Measurements from ENCODE around the gene TIMM22.
A peak's percentile ranks its signal among the peaks of the same experiment; 100 is the strongest.

The TIMM22 gene

DNA sequence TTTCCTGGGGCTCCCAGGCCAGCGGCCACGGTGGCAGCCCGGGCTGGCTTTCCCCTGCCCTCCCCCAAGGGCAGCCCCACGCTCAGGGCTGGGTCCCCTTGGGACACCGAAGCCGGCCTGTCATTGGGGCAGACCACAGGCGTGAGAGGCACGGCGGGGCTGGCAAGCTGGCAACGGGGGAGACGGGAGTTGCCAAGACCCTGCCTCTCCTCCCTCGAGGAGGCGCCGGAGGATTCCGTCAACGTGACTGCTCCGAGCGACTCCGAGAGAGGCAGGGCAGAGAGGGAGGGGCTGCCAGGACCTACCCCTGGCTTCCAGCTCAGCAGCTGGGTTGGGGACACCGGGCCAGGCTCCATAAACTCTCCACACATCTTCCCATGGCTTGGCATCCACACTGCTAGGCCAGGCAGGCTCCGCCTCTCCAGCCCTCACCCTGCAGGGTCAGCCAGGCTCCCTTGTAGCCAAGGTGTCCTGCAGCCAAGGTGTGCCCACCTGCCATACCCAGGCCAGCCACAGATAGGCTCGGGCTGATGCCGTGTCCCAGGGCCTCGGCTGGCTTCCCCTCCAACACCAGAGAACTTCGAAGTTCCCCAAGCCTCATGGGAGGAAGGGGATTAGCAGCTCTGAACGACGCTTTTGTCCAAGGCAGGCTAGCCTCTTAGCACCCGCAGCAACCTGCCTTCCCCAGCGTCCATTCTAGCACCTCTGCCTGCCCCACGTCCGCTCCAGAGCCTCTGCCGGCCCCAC is 25.5 kb downstream of the TIMM22 start:
- no peak for DNase-seq

DNA sequence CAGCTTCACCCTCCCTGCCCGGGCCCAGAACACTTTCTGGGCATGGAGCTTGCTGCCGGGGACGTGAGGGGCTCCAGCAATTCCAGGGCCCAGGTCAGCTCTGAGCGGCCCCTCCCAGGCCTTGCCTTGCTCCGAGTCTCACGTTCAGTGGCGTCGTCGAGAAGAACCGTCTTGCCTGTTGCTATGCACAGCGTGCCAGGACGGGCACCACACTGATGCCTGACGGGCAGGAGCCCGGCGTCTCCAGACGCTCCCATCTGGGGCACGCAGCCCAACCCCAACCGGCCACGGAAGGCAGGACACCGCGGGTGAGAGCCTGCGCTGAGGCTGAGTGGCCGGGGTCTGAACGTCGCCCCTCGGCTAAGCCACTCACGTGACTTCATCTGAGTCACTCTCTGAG is 27.1 kb downstream of the TIMM22 start:
- no peak for DNase-seq

DNA sequence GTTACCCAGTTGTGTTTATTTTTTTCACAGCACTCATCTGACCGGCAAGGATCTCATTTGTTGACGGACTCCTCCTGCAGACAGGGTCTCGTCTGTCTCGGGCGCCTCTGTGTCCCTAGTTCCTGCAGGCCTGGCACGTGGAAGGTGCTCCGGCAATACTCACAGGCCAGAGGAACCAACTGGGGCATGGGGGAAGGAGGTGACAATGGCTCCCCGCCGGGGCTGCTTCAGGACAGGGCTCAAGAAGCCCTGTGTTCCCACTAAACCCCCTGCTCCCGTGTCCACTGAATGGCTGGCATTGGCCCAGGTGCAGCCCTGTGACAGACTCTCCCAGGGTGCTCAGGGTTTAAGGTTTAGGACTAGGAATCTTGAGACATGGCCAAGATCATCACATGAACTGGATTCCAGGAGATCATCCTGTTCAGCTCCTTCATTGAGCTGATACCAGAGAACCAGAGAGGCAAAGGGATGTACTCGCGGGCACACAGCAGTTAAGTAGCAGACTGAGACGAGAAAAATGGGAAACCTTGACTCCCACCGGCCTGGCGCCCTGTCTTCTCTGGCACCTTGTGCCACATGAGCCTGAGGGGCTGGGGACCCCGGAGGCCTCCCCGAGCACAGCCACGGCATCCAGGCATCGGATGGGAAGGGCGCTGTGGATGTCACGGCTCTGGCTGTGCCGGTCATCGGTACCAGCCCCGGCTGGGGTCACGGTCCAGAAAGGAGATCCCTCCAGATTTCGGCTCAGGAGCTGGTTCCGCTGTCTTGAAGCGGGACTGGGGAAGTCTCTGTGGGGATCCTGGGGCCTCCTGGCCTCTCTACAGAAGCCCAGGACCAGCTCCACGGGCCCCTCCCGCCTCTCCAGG is 29.0 kb downstream of the TIMM22 start:
- no peak for DNase-seq

DNA sequence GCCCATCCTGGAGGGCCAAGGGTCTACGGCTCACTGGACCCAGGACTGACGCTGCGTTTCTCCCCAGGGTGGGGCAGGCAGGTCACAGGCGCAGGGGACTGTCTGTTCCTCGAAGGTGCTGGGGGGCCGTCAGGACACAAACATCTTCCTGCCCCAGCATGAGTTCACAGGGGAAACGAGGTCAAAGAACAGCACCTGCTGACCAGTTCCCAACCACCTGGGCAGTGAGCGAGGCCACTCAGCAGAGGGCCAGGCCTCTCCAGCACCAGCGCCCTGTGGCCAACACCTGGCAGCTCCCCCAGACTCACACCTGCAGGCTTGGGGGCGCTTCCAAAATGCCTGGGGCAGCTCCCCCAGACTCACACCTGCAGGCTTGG is 29.7 kb downstream of the TIMM22 start:
- no peak for DNase-seq

DNA sequence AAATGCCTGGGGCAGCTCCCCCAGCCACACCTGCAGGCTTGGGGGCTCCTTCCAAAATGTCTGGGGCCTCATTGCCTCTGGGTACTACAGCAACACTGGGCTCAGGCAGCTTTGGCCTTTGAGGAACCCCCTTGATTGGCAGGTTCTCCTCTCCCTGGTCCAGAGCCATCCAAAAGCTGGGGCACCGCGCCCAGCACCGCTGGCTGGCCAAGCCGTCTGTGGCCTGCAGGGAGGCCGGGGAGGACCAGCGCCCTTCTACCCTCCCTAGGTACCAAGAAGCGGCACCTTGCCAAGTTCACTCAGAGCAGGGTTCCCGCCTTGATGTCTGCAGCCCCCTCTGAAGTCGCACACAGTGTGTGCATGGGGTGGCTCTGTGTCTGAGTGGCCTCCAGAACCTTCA is 30.1 kb downstream of the TIMM22 start:
- DNase-seq, result no peak

DNA sequence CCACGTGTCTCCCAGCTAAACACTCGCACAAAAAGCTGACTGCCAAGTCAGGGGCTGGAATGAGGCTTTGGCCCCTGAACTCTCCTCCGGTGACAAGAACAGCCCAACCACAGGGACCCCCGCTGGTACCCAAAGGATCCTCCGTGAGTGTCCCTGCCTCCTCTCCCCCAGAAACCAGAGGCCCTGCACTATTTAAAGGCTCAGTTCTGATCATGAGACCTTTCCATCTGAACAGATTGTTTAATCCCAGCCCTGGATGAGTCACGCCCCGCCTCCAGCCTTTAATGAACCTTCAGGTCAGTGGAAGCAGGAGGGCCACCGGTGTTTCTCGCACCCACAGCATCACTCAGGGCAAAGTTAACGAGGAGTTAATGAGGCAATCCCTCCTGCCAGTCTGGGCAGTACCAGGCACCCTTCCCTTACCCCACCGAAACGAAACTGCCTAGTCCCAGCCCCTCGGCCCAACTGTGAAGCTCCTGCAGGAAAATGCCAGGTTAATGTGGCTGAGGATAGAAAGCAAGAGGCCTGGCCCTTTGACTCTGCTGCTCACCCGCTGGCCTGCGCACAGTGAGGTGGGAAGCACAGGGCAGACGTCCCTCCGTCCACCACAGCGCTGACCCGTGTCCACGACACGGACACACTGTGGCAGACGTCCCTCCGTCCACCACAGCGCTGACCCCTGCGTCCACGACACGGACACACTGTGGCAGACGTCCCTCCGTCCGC is 32.4 kb downstream of the TIMM22 start:
- DNase-seq, result peak; percentile 10 to 55

DNA sequence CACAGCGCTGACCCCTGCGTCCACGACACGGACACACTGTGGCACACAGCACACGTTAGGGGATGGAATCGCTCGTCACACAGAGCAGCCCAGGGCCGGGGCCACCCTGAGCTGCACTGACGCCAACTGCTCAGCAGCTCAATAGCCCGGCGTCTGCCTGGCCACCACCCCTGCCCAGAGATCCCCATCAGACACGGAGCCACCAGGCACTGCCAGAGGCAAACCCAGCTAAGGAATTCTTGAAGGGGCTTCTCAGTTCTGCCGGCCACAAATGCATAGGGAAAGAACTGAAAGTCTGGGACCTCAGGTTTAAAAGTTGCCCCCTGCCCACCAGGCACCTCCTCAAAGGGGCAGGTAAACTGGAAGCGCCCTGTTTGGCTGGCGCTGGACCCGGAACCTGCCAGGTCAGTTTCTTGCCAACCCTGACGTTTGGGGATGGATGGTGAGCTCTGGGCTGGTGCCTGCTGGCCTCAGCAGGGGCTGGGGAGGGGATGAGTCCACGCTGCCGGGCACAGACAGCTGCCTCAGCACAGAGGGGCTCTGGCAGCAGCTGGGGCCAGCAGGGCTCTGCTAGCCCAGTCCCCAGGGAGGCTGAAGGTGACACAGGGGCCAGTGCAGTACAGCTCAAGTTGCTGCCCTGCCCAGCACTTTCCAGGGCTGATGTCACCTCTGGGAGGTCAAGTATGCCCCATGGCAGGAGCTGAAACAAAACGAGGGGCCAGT is 33.2 kb downstream of the TIMM22 start:
- no peak for DNase-seq

DNA sequence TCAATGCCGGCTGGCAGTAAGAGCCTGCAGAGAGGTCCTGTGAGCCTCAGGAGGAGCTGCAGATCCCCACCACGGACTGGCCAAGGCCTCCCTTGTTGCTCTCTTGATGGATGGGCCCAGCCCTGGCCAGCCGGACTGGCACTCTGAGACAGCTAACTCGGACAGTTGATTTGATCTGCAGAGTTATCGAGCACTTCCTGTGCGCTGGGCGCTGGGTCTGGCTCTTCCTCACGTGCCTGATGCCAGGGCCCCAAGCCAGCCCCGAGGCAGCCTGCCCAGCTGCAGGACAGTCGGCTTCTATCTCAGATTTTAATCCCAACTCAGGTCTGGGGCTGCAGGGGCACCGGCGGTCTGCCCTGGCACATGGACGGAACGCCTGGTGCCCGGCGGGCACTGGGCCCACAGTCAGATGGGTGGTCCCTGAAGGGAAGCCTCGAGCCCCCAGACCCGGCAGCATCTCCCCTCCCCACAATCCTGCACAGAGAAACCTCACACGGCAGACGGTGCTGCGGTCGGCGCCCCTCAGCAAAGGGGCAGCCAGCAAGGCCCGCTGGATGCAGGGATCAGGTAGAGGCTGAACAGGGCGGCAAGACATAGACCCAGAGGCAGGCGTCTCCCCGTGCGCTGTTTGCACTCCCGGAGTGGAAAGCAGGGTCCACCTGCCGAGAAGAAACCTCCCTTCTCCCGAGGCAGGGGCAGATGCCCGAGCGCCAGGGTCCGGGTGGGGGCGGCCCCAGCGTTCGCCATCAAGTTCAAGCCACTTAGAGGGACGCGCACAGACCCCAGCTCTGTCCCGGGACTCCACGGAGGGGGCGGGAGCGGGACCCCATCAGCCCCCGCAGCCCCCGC is 34.0 kb downstream of the TIMM22 start:
- no peak for DNase-seq

DNA sequence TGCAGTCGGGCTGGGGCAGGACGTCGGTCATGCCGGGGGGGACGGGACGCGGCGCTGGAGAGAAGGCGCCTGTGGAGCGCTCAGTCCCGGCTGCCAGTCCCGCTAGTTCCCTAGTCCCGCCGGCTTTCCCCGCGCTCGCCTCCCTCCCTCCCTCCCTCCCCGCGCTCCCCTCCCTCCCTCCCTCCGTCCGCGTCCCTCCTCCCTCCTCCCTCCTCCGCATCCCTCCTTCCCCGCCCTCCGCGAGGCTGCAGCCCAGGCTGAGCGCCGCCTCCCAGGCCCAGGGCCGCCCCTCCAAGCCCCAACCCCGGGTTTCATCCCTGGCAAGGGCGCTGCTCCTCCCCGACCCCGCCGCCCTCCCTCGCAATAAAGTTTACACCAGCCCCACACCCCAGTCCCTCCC is 34.8 kb downstream of the TIMM22 start:
- DNase-seq, result no peak

DNA sequence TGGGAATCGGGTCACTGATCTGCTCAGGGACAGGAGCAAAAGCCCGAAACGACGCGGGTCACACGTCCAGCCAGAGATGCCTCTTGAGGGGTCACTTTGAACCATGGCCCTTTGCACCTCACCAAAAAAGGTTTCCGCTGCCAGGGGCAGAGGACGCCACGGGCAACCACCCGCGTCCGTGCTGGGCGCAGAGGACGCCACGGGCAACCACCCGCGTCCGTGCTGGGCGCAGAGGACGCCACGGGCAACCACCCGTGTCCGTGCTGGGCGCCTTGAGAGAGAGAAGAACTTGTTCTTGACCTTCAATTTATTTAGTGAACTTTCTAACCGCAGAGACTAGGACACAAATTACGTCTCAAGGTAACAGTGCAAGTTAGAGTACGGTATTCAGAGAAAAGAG is 35.5 kb downstream of the TIMM22 start:
- DNase-seq, result no peak

DNA sequence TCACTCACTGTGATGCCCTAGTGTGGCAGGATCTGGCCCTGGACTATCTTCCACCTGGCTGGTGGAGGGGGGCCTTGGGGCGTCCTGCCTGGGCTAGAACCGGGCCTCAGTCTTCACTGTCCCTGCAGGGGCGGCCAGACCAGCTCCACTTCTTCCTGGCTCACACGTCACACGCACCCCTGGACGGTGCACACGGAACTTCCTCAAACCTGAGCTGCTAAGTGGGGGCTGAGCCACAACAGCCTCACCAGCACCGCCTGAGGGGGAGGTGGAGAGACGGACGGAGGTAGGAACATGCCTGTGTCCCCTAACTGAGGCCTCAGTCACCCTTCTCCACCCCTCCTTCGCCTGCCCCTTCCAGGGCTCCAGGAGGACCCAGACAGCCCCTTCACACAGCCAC is 36.6 kb downstream of the TIMM22 start:
- DNase-seq, result peak; percentile 24 to 66

DNA sequence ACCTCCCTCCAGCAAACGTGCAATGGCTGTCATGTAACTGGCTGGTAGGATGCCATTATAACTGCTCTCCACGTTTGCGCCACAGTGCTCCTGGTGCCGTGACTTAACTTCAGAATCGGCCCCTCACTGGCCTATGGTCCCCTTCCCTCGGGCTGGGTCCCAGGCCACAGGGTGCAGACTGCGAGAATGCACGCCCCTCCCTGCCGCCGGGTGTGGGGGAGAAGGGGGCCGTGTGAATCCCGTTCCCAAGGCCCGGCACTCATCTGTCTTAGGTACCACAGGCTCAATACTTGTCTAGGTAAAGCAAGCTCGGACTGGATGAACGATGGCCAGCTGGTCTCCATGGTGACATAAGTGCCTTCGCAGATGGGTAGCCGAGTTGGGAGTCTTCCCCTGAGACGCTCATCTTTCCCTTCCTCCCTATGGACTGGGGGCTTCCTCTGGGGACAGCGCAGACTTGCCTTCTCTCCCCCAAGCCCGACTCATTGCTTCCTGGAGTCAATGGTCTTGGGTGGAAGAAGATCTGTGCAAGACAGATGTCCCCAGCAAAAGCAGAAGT is 37.8 kb downstream of the TIMM22 start:
- DNase-seq, result no peak

DNA sequence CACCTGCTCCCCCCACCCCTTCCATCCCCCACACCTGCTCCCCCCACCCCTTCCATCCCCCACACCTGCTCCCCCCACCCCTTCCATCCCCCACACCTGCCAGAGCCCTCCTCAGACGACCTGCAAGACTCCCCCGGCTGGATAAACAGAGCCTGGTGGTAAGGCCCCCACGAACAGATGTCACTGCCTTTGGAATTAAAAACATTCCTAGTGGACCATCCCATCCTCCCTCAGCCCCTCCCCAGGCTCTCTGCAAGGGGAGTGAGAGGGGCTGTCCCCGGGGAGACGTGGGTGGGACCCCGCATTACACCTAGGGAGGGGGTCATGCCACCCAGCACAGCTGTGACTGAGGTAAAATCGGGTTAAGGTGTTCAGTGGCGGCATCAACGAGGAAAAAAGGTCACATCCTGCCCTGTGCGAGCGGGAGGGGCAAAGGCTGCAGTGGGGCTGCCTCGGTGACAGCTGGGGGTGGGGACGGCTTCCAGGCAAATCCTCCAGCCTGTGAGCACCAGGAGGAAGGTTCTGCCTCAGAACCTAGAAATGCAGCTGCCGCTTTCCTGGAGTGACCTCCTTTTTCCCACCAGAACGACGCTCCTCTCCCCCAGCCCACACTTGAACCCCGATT is 38.7 kb downstream of the TIMM22 start:
- no peak for DNase-seq

DNA sequence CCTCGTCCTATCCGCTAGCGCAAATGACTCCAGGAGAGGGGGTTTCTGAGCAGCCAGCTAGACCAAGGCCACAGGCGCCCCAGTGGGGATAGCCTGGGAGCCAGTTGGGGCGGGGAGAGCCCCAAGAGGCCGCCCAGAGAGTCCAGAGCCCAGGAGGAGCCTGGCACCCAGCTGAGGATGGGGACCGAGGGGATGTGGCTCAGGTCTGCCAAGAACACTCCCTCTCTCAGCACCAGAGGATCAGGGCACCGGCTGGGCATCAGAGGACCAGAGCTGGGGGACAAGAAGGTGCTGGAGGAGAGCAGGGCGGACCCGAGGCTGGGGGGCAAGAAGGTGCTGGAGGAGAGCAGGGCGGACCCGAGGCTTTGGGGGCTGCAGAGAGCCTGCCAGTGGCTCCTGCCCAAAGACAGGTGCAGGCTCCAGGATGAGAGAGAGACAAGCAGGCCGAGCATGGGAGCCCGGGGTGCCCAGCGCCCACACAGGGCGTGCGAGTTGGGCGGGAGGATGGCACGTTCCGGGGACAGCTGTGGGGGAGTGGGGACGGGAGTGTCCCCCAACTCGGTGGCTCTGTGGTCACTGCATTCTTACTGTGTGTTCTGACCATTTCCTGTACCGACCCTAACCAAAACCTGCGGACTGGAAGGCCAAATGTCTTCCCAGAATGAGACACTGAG is 39.4 kb downstream of the TIMM22 start:
- DNase-seq, result no peak

DNA sequence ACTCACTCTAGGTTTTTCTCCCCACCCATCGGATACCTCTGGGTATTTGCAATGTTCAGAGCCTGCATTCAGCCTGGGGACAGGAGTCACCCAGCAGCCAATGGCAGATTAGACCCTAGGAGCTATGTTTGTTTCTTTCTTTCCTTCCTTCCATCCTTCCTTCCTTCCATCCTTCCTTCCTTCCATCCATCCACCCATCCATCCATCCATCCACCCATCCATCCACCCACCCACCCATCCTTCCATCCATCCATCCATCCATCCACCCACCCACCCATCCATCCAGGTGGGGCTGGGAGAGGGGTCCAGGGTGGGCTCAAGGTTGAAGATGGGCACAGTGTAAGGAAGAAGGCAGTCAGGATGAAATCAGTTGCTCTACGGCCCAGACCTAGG is 39.9 kb downstream of the TIMM22 start:
- DNase-seq, result no peak

DNA sequence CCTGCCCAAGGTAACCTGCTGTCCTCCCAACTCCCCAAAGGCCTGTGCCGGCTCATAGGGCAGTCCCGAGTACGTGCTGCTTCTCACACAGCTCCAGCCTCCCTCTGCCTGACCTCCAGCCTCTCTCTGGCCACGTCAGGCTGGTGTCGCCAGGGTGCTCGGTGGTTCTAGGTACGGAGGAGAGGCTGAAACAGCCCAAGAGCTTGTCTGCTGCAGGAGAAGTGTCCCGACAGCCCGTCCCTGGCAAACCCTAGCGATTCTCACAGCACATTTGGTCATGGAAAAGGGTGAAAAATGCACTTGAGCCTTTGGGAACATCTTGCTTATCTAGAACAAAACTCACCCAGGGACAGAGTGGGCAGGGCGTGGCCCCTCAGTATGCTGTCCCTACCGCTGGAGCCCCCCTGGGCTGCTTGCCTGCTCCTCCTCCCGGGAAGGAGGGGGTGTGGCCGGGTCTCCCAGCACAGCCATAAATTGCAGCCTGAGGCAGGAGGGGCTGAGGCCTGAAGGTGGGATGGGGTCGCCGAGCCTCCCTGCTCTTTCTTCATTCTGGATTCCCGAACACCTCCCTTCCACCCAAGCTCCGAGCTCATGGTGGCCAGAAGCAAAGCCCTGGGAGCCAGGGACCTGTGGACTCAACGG is 40.4 kb downstream of the TIMM22 start:
- DNase-seq, result no peak

DNA sequence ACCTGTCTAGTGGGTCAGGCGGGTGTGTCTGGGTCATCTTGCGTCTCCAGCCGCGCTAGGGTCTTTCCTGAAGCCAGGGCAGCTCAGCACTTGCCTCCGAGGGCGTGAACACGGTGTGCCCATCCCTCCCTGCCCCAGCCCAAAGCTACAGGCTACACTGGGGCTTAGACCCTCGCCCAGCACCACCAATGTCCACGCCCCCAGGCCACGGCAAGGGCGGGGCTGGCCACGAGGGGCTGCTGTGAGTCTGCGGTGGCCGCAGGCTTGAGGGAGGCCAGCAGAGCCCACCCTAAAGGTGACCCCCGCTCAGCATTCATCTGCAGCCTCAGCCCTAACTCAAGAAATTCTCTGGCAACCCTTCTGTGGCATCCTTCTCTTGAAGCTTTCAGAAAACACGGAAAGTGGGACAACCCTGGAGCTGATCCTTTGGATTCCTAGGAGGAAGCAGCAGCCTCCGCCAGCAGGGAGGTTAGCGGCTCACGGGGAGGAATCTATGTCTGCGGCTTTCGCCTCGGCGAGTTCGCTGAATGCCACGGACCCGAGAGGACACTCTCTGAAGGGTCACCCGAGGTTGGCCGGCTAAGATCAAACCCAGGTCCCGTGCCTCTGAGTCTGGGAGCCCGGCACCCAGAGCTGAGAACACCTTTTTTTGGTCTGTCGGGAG is 41.7 kb downstream of the TIMM22 start:
- DNase-seq, result no peak

DNA sequence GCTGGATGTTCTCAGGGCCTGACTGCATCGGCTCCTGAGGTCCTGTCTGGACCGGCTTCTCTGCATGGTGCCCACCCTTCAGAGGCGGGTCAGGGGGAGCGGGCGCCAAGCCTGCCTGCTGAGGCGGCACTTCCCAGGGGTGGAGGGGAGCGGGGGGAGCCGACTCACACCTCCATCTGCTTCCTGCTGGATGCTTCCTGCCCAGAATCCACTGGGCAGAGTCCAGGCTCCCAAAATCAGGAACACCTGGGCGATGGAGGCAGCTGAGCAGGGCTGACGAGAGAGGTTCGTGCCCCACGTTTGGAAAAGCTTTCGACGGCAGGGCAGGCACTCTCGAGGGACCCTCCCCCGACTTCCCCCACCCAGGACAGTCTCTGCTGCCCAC is 42.2 kb downstream of the TIMM22 start:
- DNase-seq, result no peak

DNA sequence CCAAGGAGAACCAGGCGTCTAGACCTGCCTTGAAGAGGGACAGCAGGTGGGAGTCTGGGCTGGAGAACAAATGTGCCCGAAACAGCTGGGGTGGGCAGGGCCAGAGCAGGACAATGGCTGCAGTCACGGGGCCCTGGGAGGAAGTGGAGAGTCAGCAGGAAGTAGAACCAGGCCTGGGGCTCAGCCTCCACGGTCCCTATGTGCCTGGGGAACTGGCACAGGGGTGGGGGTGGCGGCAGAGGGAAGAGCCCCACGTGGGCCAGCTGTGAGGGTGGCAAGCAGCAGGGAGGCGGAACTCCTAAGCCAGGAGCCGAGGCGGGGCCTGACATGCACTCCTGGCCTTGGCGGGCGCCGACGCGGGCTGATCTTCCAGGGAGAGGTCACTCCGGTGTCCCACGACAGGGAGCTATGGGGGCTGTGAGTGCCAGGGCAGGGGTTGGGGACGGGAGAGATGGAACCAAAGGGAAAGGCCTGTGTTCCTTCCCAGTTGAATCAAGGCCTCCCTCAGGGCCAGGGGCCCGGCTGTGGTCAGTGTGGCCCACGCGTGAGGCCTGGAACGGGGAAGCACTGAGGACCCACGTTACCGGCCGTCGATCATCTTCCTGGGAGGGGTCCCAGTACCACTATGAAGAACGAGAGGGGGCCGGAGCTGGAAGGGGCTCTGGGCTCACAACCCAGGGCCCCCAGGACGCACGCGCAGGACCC is 42.7 kb downstream of the TIMM22 start:
- DNase-seq, result peak; percentile 97 to 98

Measured in inflammatory macrophage (primary cell).